ENCODE results near the gene CYLD. TPM values are rescaled to one million over a fixed set of nuclear protein-coding genes. Genes with fewer than 3 reads are reported as not detected.

The CYLD gene
- total and polyA plus RNA-seq, 2 donors from 2014 or later: 8.9 to 48.0 TPM

DNA sequence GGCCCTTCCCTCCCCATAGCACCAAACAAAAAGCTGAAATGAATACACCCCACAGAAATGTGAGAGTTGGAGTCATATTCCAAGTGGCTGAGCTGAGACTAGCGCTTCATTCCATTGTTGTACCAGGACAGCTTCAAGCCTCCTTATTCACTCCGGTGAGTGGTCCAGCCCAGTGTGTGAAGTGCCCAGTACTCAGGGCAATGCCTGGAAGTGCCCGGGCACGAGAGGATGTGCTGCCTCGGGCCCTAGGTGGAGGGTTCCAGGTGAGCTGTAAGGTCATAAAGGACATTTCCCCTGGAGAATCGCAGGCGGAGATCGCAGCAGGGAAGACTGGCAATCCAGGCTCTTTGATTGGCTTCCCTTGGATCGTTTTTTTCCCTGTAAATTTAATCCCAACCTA, 5.4 kb upstream of the CYLD start:
- DNase-seq (no peak), FAIRE-seq (no peak)
- intact Hi-C loops (cut with DNase I): no loop called here
- TF ChIP-seq, protein P1, sequence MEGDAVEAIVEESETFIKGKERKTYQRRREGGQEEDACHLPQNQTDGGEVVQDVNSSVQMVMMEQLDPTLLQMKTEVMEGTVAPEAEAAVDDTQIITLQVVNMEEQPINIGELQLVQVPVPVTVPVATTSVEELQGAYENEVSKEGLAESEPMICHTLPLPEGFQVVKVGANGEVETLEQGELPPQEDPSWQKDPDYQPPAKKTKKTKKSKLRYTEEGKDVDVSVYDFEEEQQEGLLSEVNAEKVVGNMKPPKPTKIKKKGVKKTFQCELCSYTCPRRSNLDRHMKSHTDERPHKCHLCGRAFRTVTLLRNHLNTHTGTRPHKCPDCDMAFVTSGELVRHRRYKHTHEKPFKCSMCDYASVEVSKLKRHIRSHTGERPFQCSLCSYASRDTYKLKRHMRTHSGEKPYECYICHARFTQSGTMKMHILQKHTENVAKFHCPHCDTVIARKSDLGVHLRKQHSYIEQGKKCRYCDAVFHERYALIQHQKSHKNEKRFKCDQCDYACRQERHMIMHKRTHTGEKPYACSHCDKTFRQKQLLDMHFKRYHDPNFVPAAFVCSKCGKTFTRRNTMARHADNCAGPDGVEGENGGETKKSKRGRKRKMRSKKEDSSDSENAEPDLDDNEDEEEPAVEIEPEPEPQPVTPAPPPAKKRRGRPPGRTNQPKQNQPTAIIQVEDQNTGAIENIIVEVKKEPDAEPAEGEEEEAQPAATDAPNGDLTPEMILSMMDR (IDR thresholded peaks at IDR 0.05; ENCODE audit: borderline replicate concordance, extremely low read depth, insufficient read depth): no peak
- Histone ChIP-seq H3K27me3 (ENCODE audit: control insufficient read depth, insufficient read depth, low read length) (no peaks in the 10 kb centered on the region), H3K4me1 (ENCODE audit: control insufficient read depth in 2 of 3, insufficient read depth in 2 of 3, low read depth in 1 of 3, low read length in 3 of 3) (peaks cover 0 to 3% (median 2%) of the 10 kb centered on the region in 3 donors), H3K9me3 (ENCODE audit: control insufficient read depth in 2 of 3, insufficient read depth in 1 of 3, low read length in 3 of 3) (no peaks in the 10 kb centered on the region), H3K27ac (ENCODE audit: low read depth in 2 of 2, low read length in 2 of 2) (no peak overlapping the region), H3K4me3 (ENCODE audit: low read length in 3 of 3) (no peak overlapping the region), H3K36me3 (ENCODE audit: control insufficient read depth in 2 of 3, insufficient read depth in 3 of 3, low read length in 3 of 3) (no peaks in the 10 kb centered on the region), H3K9ac (ENCODE audit: low read length in 3 of 3) (no peak overlapping the region)

DNA sequence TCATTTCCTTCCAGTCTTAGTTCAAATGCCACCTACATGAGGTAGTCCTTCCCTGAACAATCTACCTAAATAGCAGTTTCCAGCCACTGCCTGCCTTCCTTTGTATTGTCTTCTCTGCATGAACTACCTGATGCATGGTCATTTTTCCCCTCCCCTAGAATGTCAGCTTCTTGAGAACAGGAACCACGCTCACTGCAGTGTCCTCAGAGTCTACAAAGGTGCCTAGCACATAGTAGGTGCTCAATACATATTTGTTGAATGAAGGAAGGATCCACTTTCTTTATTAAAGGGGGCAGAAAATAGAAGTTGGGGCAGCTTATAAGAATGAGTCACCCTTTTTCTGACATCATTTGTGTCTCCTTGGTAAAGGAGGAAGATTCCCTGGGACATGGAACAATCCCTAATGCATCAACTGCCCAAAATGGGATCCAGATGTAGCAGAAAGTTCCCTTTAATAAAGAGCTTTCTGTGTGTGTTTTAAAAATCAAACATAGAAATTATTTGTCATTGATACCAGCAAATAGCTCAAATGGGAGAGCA, 4.4 kb upstream of the CYLD start:
- no peak overlapping the region for H3K27ac ChIP-seq (ENCODE audit: low read depth in 2 of 2, low read length in 2 of 2)
- TF ChIP-seq, protein P1 (IDR thresholded peaks at IDR 0.05; ENCODE audit: borderline replicate concordance, extremely low read depth, insufficient read depth): no peak

DNA sequence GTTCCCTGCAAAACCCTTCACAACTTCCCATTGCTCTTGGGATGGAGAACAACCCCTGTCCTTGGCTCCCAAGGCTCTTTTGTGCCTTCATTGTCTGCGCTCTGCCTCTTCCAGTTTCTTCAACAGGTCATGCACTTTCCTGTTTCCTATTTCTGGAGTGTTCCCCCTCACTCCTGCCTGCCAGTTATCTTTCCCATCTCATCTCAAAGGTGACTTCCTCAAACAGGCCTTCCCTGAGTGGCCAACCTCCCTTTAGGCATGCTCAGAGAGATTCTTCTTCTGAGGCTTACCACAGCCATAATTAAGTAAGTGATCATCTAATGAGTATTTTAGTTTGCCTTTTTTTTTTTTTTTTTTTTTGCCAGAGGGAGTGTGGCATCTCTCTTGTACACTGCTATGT, 2.9 kb upstream of the CYLD start:
- TF ChIP-seq, protein P1 (IDR thresholded peaks at IDR 0.05; ENCODE audit: borderline replicate concordance, extremely low read depth, insufficient read depth): no peak
- DNase-seq (no peak), FAIRE-seq (no peak)
- no peak overlapping the region for H3K9ac ChIP-seq (ENCODE audit: low read length in 3 of 3)
- no peak overlapping the region for H3K4me3 ChIP-seq (ENCODE audit: low read length in 3 of 3)
- H3K27me3 ChIP-seq (ENCODE audit: control insufficient read depth, insufficient read depth, low read length): no peaks in the 10 kb centered on the region
- H3K27ac ChIP-seq (ENCODE audit: low read depth in 2 of 2, low read length in 2 of 2): no peak overlapping the region
- H3K9me3 ChIP-seq (ENCODE audit: control insufficient read depth in 2 of 3, insufficient read depth in 1 of 3, low read length in 3 of 3): no peaks in the 10 kb centered on the region
- peaks cover 2 to 5% (median 3%) of the 10 kb centered on the region in 3 donors for H3K4me1 ChIP-seq (ENCODE audit: control insufficient read depth in 2 of 3, insufficient read depth in 2 of 3, low read depth in 1 of 3, low read length in 3 of 3)
- intact Hi-C loops (cut with DNase I): no loop called here
- no peaks in the 10 kb centered on the region for H3K36me3 ChIP-seq (ENCODE audit: control insufficient read depth in 2 of 3, insufficient read depth in 3 of 3, low read length in 3 of 3)

More for the DNA sequence above, 4.4 kb upstream of the CYLD start:
- intact Hi-C loops (cut with DNase I): no loop called here
- FAIRE-seq (no peak), DNase-seq (no peak)
- H3K36me3 ChIP-seq (ENCODE audit: control insufficient read depth in 2 of 3, insufficient read depth in 3 of 3, low read length in 3 of 3): no peaks in the 10 kb centered on the region
- peaks cover 0 to 3% (median 2%) of the 10 kb centered on the region in 3 donors for H3K4me1 ChIP-seq (ENCODE audit: control insufficient read depth in 2 of 3, insufficient read depth in 2 of 3, low read depth in 1 of 3, low read length in 3 of 3)
- H3K27me3 ChIP-seq (ENCODE audit: control insufficient read depth, insufficient read depth, low read length): no peaks in the 10 kb centered on the region
- H3K9me3 ChIP-seq (ENCODE audit: control insufficient read depth in 2 of 3, insufficient read depth in 1 of 3, low read length in 3 of 3): no peaks in the 10 kb centered on the region
- H3K4me3 ChIP-seq (ENCODE audit: low read length in 3 of 3): no peak overlapping the region
- no peak overlapping the region for H3K9ac ChIP-seq (ENCODE audit: low read length in 3 of 3)

DNA sequence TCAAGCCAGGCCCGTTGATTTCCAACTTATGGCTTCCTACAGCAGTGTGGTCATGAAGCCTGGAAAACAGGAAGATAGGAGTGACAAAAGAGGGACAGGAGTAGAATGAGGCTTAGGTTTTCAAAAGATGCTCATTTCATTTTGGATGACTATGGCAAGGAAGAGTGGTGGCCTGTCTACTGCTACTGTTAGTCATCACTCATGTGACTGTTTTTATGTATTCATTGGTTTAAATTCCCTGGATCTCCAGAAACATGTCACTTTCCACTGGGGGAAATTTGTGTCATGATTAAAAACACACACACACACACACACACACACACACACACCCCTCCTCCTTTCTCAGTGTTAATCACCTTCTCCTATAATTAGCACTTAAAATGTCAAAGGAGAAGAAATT, 1.1 kb upstream of the CYLD start:
- Histone ChIP-seq H3K9me3 (ENCODE audit: control insufficient read depth in 2 of 3, insufficient read depth in 1 of 3, low read length in 3 of 3) (no peaks in the 10 kb centered on the region), H3K4me1 (ENCODE audit: control insufficient read depth in 2 of 3, insufficient read depth in 2 of 3, low read depth in 1 of 3, low read length in 3 of 3) (peaks cover 2 to 5% (median 3%) of the 10 kb centered on the region in 3 donors), H3K27me3 (ENCODE audit: control insufficient read depth, insufficient read depth, low read length) (no peaks in the 10 kb centered on the region), H3K4me3 (ENCODE audit: low read length in 3 of 3) (no peak overlapping the region), H3K9ac (ENCODE audit: low read length in 3 of 3) (no peak overlapping the region), H3K27ac (ENCODE audit: low read depth in 2 of 2, low read length in 2 of 2) (no peak overlapping the region), H3K36me3 (ENCODE audit: control insufficient read depth in 2 of 3, insufficient read depth in 3 of 3, low read length in 3 of 3) (no peaks in the 10 kb centered on the region)
- intact Hi-C loops (cut with DNase I): no loop called here
- TF ChIP-seq, protein P1 (IDR thresholded peaks at IDR 0.05; ENCODE audit: borderline replicate concordance, extremely low read depth, insufficient read depth): no peak
- FAIRE-seq (no peak), DNase-seq (no peak)
